Lung (tissue), 16 donors: ENCODE results near the gene SLIT2. TPM values are rescaled to one million over a fixed set of nuclear protein-coding genes. Genes with fewer than 3 reads are reported as not detected.

Experiments used
- ATAC-seq: fragments of 200-7000 bp; cut with Tn5 transposase; one replicate; pipeline ENCODE4 v1.9.1; 2020; ENCODE audit warnings: moderate number of reproducible peaks; ENCODE audit not compliant: insufficient read depth, low FRiP score
- DNase-seq, 3 donors: peaks; one replicate each; pipeline ENCODE4 v3.0.0-alpha.2; 2013 to 2017
- H3K27ac ChIP-seq, 2 donors: one replicate each; pipeline ENCODE4 v1.5.1; 2013; ENCODE audit warnings: mild to moderate bottlenecking in 2 of 2, moderate library complexity in 2 of 2, control low read depth in 1 of 2, inconsistent platforms in 1 of 2, low read depth in 1 of 2, low read length in 1 of 2
- H3K27me3 ChIP-seq, 3 donors: one replicate each; pipeline ENCODE4 v1.5.1; 2013; ENCODE audit warnings: low read length in 2 of 3; ENCODE audit not compliant: control insufficient read depth in 3 of 3, insufficient read depth in 3 of 3
- H3K36me3 ChIP-seq, 4 donors: one replicate each; pipeline ENCODE4 v1.5.1; 2013; ENCODE audit warnings: low read length in 4 of 4, mild to moderate bottlenecking in 1 of 4, moderate library complexity in 1 of 4; ENCODE audit not compliant: control insufficient read depth in 4 of 4, insufficient read depth in 4 of 4
- H3K4me1 ChIP-seq, 5 donors: one replicate each; pipeline ENCODE4 v1.5.1; 2013; ENCODE audit warnings: low read length in 5 of 5, mild to moderate bottlenecking in 2 of 5, moderate library complexity in 1 of 5; ENCODE audit not compliant: control insufficient read depth in 5 of 5, insufficient read depth in 5 of 5
- H3K4me3 ChIP-seq: one replicate; pipeline ENCODE4 v1.5.1; 2013; ENCODE audit warnings: mild to moderate bottlenecking, control low read depth, moderate library complexity
- H3K9ac ChIP-seq, 2 donors: one replicate each; pipeline ENCODE4 v1.5.1; 2013; ENCODE audit warnings: low read length in 2 of 2, control low read depth in 1 of 2; ENCODE audit not compliant: insufficient read depth in 1 of 2
- H3K9me3 ChIP-seq, 4 donors: one replicate each; pipeline ENCODE4 v1.5.1; 2013; ENCODE audit warnings: low read length in 3 of 4, mild to moderate bottlenecking in 1 of 4, moderate library complexity in 1 of 4; ENCODE audit not compliant: control insufficient read depth in 4 of 4, insufficient read depth in 3 of 4
- WGBS, 2 donors: extraction: QIAGEN DNeasy Blood & Tissue Kit; methylation state at CpG; one replicate each; pipeline ENCODE4 v1.1.7; 2013; 5-methylcytosine and 5-hydroxymethylcytosine counted together
- long read RNA-seq, 5 donors: transcript quantifications; one replicate each; lab custom pipeline, GENCODE V29; 2026
- polyA plus RNA-seq, 2 donors: library from polyadenylated mRNA; stranded (reverse); fragments of 200-250 nt; gene quantifications; one replicate each; pipeline ENCODE4 v1.2.1, GENCODE V29; 2013
- total RNA-seq, 2 donors: library from RNA; depleted of rRNA in 1 of 2; stranded (reverse); fragments of >200 nt in 1 of 2; gene quantifications; one replicate each; pipeline ENCODE4 v1.2.1, GENCODE V29; 2014 to 2021
- TF ChIP-seq, protein P1 (sequence below): IDR thresholded peaks from 2 replicates; pipeline ENCODE4 v1.5.1; 2012; ENCODE audit warnings: mild to moderate bottlenecking; ENCODE audit errors: control extremely low read depth, extremely low read depth
- donor health status: control.
- donor health status: control.
- donor health status: Bipolar disorder and iron deficiency.
- donor health status: healthy.
- donor health status: DM: yes; HTN: yes; CAD: no.

SLIT2 gene, protein sequence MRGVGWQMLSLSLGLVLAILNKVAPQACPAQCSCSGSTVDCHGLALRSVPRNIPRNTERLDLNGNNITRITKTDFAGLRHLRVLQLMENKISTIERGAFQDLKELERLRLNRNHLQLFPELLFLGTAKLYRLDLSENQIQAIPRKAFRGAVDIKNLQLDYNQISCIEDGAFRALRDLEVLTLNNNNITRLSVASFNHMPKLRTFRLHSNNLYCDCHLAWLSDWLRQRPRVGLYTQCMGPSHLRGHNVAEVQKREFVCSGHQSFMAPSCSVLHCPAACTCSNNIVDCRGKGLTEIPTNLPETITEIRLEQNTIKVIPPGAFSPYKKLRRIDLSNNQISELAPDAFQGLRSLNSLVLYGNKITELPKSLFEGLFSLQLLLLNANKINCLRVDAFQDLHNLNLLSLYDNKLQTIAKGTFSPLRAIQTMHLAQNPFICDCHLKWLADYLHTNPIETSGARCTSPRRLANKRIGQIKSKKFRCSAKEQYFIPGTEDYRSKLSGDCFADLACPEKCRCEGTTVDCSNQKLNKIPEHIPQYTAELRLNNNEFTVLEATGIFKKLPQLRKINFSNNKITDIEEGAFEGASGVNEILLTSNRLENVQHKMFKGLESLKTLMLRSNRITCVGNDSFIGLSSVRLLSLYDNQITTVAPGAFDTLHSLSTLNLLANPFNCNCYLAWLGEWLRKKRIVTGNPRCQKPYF (N-terminal part only)
- total RNA-seq, result 100 to 1,000 TPM in 1 of 2 donors, 10 to 100 TPM in 1; 56.0 to 159 TPM
- polyA plus RNA-seq, result 1 to 10 TPM; 6.6 to 8.8 TPM
- long read RNA-seq, donor 1, full-length matches to known transcripts, result 2 of 2 reads
- long read RNA-seq, donor 1, partial matches to known transcripts, result 0 of 2 reads
- long read RNA-seq, donor 1, other reads (novel, unspliced or antisense), result 0 of 2 reads
- long read RNA-seq, donor 2, partial matches to known transcripts, result 20 of 24 reads
- long read RNA-seq, donor 2, other reads (novel, unspliced or antisense), result 0 of 24 reads
- long read RNA-seq, donor 3, partial matches to known transcripts, result 0 of 2 reads
- long read RNA-seq, donor 3, other reads (novel, unspliced or antisense), result 0 of 2 reads
- long read RNA-seq, donor 4, partial matches to known transcripts, result 19 of 20 reads
- long read RNA-seq, donor 4, other reads (novel, unspliced or antisense), result 0 of 20 reads
- long read RNA-seq, donor 5, full-length matches to known transcripts, result 7 of 48 reads
- long read RNA-seq, donor 5, partial matches to known transcripts, result 41 of 48 reads
- long read RNA-seq, donor 5, other reads (novel, unspliced or antisense), result 0 of 48 reads

DNA sequence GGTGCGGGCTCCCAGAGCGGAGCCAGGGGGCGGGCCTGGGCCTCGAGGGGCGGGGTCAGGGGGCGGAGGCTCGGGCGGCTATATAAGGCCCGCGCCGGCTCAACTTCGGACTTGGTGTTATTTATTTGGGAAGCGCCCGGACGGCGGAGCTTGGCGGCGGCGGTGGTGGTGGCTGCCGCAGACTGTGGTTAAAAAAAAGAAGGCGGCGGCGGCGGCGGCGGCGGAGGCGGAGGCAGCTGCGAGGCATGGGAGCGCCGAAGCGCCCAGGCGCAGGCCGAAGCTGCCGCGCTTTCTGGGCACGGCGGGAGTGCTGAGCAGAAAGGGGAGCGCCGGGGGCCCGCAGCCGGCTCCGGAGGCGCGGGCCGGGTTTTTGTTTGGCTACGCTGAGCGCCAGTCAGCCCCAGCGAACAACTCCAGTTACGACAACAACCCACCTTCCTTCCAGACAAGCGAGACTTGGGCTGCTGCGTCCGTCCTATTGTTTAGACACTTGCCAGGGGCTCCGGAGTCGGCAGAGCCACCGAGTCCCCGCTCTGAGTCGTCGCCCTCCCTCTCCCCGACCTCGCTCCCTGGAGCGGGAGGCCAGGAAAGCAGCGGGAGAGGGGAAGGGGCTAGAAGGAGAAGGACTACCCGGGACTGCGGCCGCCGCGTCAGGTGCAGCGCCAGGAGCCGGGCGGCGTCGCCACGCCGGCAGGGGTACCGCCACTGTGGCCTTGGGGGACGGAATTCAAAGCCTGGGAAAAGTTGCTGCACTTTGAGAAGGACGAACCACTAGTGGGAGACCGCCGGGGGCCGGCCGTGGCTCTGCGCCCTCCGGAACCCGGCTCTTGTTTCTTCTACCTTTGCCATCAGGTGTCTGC lies at the start of gene SLIT2:
Gene SLIT2 (plus strand): TSS at position 110 of the 860 bp plus-strand sequence. CDS start 1,911 bp downstream, outside the sequence.
- DNase-seq (peak; percentile 93 to 95 (median 94)), ATAC-seq (peak; percentile 82)
- peak within 1 kb of the TSS in 1 of 2 donors; percentile 71 for H3K27ac ChIP-seq
- TF ChIP-seq, protein P1, sequence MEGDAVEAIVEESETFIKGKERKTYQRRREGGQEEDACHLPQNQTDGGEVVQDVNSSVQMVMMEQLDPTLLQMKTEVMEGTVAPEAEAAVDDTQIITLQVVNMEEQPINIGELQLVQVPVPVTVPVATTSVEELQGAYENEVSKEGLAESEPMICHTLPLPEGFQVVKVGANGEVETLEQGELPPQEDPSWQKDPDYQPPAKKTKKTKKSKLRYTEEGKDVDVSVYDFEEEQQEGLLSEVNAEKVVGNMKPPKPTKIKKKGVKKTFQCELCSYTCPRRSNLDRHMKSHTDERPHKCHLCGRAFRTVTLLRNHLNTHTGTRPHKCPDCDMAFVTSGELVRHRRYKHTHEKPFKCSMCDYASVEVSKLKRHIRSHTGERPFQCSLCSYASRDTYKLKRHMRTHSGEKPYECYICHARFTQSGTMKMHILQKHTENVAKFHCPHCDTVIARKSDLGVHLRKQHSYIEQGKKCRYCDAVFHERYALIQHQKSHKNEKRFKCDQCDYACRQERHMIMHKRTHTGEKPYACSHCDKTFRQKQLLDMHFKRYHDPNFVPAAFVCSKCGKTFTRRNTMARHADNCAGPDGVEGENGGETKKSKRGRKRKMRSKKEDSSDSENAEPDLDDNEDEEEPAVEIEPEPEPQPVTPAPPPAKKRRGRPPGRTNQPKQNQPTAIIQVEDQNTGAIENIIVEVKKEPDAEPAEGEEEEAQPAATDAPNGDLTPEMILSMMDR, result no peak
- peaks cover 0 to 36% (median 1%) of the 10 kb centered on the region in 4 donors for H3K36me3 ChIP-seq
- peak within 1 kb of the TSS; percentile 53 for H3K4me3 ChIP-seq
- 0 to 1% methylated on average over 78 to 85 of the region's 85 CpGs for WGBS, 2 donors
- H3K27me3 ChIP-seq, result no peaks in the 10 kb centered on the region
- H3K9me3 ChIP-seq, result no peaks in the 10 kb centered on the region
- H3K4me1 ChIP-seq, result peaks cover 0 to 13% (median 0%) of the 10 kb centered on the region in 5 donors
- H3K9ac ChIP-seq, result peak within 1 kb of the TSS; percentile 46 to 89

GRCh38 chr4:20203508-20203907 lies 48.2 kb upstream of the SLIT2 start:
- ATAC-seq (no peak), DNase-seq (peak in 1 of 3 donors; percentile 17)
- Histone ChIP-seq H3K9ac (no peak overlapping the region), H3K36me3 (no peaks in the 10 kb centered on the region), H3K4me3 (no peak overlapping the region), H3K27ac (no peak overlapping the region), H3K27me3 (no peaks in the 10 kb centered on the region), H3K9me3 (no peaks in the 10 kb centered on the region), H3K4me1 (no peaks in the 10 kb centered on the region)
- TF ChIP-seq, protein P1, result no peak

GRCh38 chr4:20217521-20217920 lies 34.2 kb upstream of the SLIT2 start:
- H3K9me3 ChIP-seq, result no peaks in the 10 kb centered on the region
- ATAC-seq (no peak), DNase-seq (no peak)
- no peaks in the 10 kb centered on the region for H3K4me1 ChIP-seq
- WGBS, 2 donors, result 0 to 3% methylated on average over 1 of the region's 1 CpG
- H3K4me3 ChIP-seq, result no peak overlapping the region
- no peaks in the 10 kb centered on the region for H3K36me3 ChIP-seq
- H3K27ac ChIP-seq, result no peak overlapping the region
- H3K27me3 ChIP-seq, result no peaks in the 10 kb centered on the region
- TF ChIP-seq, protein P1, result no peak
- H3K9ac ChIP-seq, result no peak overlapping the region
